Measurements from ENCODE around the gene PLA2G2F. TPM values are rescaled to one million over a fixed set of nuclear protein-coding genes. Genes with fewer than 3 reads are reported as not detected.

PLA2G2F gene
- total RNA-seq, 2 experiments from 2014 or later, result not detected

DNA sequence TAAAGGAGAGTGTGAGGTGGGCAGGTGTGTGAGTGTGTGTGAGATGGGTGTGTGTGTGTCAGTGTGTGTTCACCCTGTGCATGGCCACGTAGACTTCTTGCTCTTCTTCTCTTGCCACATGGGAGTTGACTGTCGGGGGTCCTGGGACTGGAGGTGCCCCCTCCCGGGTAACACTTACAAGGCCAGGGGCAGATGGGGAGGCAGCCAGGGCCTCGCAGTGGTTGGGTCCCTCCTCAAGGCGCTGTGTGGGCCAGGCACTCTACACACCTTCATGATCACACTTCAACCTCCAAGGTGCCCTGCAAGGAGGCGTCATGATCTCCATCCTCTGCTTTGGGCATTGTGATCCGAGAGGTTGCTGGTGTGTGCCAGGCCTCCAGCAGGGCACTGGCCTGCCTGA lies 2.3 kb downstream of the PLA2G2F start:
- no peak overlapping the region for H3K27ac Mint-ChIP-seq
- DNase-seq, result no peak
- ATAC-seq, result no peak
- no peaks in the 10 kb centered on the region for H3K27me3 Mint-ChIP-seq
- H3K9me3 Mint-ChIP-seq (ENCODE audit: low read depth), result no peaks in the 10 kb centered on the region
- no peak overlapping the region for H3K4me3 Mint-ChIP-seq
- no peaks in the 10 kb centered on the region for H3K4me1 Mint-ChIP-seq
- CTCF ChIA-PET, result no interaction called here
- H3K36me3 Mint-ChIP-seq, result no peaks in the 10 kb centered on the region

DNA sequence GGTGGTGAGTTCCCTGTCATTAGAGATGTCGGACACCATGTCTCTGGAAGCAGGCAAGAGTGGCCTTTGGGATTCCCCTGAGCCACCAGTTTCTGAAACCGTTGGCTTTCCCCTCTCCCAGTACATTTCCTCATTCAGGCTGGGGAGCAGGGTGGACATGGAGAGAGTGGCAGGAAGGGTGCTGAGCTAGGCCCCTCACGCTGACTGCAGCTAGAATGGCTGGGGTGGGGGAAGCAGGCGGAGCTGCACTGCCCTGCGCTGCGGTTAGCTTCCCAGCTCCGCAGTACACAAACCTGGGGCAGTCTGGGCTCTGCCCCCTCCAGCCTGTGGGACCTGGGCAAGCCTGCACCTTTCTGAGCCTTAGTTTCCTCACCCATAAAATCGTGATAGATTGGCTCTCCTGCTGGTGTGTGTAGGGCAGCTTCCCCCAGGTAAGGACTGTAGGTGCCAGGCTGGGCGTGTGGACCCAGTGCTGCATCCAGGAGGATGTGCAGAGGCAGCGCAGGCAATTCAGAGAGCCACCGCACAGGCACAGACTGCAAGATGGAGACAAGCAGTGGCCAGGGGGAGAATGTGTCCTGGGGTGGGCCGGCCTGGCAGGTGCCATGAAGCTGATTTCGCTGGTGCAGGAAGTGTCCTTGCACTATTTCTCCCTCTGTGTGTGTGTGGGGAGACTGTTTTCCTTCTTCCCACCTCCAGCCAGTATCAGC lies 3.0 kb downstream of the PLA2G2F start:
- no peak overlapping the region for H3K27ac Mint-ChIP-seq
- H3K4me3 Mint-ChIP-seq, result no peak overlapping the region
- no peaks in the 10 kb centered on the region for H3K9me3 Mint-ChIP-seq (ENCODE audit: low read depth)
- no peaks in the 10 kb centered on the region for H3K4me1 Mint-ChIP-seq
- CTCF ChIA-PET, result no interaction called here
- ATAC-seq, result no peak
- no peak for DNase-seq
- no peaks in the 10 kb centered on the region for H3K27me3 Mint-ChIP-seq
- no peaks in the 10 kb centered on the region for H3K36me3 Mint-ChIP-seq

GRCh38 chr1:20143318-20143717 lies 4.2 kb downstream of the PLA2G2F start:
- H3K4me1 Mint-ChIP-seq, result no peaks in the 10 kb centered on the region

DNA sequence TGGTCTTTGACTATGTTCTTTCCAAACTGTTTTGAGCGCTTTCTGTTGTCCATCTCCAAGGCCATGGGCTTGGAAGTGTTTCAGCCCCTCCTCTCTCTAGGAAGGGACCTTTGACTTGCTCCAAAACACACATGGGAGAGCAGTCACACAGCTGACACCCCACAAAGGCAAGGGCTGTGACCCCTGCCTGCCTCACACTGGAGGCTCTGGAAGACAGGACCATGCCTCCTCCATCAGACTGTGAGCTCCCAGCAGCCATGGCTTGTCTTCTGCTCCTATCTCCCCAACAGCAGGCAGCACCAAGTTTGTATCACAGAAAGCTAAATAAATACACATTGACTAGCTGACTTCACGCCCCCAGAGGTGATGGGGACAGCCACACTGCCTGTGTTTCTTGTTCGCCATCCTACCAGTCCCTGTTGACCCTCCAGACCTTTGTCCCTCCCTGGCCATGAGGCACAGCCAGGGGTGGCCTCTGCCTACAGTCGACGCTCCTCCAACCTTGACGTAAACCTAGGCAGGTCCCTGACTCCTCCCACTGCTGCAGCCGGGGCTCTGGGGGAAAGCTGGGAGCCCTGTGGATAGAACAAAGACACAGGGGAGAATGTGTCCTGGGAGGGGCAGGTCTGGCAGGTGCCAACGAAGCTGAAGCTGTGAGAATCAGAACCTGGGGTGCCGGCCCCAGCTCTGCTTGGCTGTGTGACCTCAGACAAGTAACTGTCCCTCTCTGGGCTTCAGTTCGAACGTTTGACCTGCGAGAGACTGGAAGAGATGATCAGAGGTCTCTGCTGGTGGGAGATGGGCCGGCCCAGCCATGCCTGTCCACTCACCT lies 4.8 kb downstream of the PLA2G2F start:
- Mint-ChIP-seq H3K4me3 (no peak overlapping the region), H3K27ac (no peak overlapping the region), H3K36me3 (no peaks in the 10 kb centered on the region), H3K4me1 (no peaks in the 10 kb centered on the region), H3K27me3 (no peaks in the 10 kb centered on the region), H3K9me3 (ENCODE audit: low read depth) (no peaks in the 10 kb centered on the region)
- ATAC-seq (no peak), DNase-seq (no peak)
- CTCF ChIA-PET, result interaction anchor here (0.8 to 1.4 kb wide), 3 partner anchors 8 to 225 kb away, joined by 3 read pairs; no protein-coding TSS in a partner anchor

More at GRCh38 chr1:20143318-20143717, 4.2 kb downstream of the PLA2G2F start:
- no peak overlapping the region for H3K4me3 Mint-ChIP-seq
- CTCF ChIA-PET, result interaction anchor here (0.8 to 1.1 kb wide), 2 partner anchors 9 to 10 kb away, joined by 3 read pairs; no protein-coding TSS in a partner anchor
- no peak for DNase-seq
- no peak overlapping the region for H3K27ac Mint-ChIP-seq
- no peaks in the 10 kb centered on the region for H3K27me3 Mint-ChIP-seq
- H3K9me3 Mint-ChIP-seq (ENCODE audit: low read depth), result no peaks in the 10 kb centered on the region
- no peak for ATAC-seq
- no peaks in the 10 kb centered on the region for H3K36me3 Mint-ChIP-seq

- H3K4me3 Mint-ChIP-seq, result no peak overlapping the region
- CTCF ChIA-PET, result interaction anchor here (0.8 kb wide), 1 partner anchor 231 kb away, joined by 3 read pairs; no protein-coding TSS in a partner anchor
- no peak overlapping the region for H3K27ac Mint-ChIP-seq
- DNase-seq (no peak), ATAC-seq (no peak)
- no peaks in the 10 kb centered on the region for H3K27me3 Mint-ChIP-seq
- no peaks in the 10 kb centered on the region for H3K9me3 Mint-ChIP-seq (ENCODE audit: low read depth)
- peaks cover 3% of the 10 kb centered on the region for H3K4me1 Mint-ChIP-seq
- H3K36me3 Mint-ChIP-seq, result no peaks in the 10 kb centered on the region
These were observed 8.9 kb downstream of the PLA2G2F start for GRCh38 chr1:20147846-20148570.

DNA sequence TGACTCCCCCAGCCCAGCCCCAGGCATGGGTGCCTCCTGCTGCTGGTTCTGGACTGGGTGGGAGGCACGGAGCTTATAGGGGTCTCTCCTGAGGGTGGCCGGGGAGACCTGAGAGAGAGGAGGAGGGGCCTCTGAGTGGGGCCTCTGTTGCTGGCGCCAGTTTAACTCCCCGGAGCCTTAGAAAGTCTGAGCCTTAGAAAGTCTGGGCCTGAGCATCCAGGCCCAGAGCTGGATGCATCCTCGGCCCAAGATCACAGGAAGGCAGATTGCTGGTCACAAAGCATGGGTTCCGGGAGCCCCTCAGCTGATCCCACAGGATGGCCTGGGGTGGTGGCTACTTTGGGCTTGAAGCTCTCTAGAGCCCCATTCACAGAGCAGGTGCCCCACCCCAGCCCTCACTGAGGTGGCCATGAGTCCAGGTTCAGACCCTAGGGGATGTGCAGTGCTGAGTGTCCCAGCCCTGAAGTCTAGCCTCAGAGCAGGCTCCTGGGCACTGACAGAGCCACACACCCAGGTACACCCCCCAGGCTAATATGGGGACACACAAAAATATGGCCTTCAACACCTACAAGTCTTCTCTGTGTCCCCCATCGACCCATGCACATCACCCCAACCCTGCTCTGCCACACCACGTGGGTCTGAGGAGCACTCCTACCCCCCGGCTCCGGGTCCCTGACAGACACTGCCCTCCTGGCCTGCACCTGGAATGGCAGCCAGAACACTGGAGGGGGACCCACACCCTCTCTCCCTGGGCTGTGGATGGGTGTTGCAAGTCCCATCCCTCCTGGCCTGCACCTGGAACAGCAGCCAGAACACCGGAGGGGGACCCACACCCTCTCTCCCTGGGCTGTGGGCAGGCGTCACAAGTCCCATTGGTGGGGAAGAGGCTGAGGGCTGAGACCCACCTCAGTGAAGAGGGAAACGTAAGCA lies 9.7 kb downstream of the PLA2G2F start:
- DNase-seq (no peak), ATAC-seq (no peak)
- CTCF ChIA-PET, result interaction anchor here (0.8 kb wide), 1 partner anchor 231 kb away, joined by 3 read pairs; no protein-coding TSS in a partner anchor
- Mint-ChIP-seq H3K4me1 (peaks cover 5% of the 10 kb centered on the region), H3K36me3 (no peaks in the 10 kb centered on the region), H3K9me3 (ENCODE audit: low read depth) (no peaks in the 10 kb centered on the region), H3K27ac (no peak overlapping the region), H3K4me3 (no peak overlapping the region), H3K27me3 (no peaks in the 10 kb centered on the region)

GRCh38 chr1:20149601-20150325 lies 10.6 kb downstream of the PLA2G2F start:
- Mint-ChIP-seq H3K4me3 (no peak overlapping the region), H3K27me3 (no peaks in the 10 kb centered on the region), H3K27ac (no peak overlapping the region), H3K4me1 (peaks cover 14% of the 10 kb centered on the region), H3K9me3 (ENCODE audit: low read depth) (no peaks in the 10 kb centered on the region), H3K36me3 (no peaks in the 10 kb centered on the region)
- DNase-seq (no peak), ATAC-seq (no peak)
- CTCF ChIA-PET, result interaction anchor here (1.3 kb wide), 1 partner anchor 232 kb away, joined by 4 read pairs; no protein-coding TSS in a partner anchor

DNA sequence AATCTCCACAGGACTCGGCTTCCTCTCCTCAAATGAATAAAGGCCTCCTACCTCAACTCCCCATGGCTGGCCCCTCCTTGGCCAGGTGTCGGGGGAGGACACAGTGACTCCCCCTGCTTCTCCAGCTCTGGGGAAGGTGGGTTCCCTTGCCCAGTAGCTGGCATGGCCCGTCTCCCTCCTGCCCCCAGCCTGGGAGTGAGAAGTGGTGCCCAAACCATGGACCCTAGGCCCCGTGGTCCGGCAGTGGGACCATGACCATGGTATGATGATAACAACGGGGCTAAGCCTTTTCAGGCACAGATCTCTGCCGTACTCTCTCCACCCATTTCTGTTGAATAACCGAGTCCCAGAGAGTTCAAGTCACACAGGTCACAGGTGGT lies 11.2 kb downstream of the PLA2G2F start:
- H3K27ac Mint-ChIP-seq, result no peak overlapping the region
- ATAC-seq (no peak), DNase-seq (no peak)
- no peaks in the 10 kb centered on the region for H3K9me3 Mint-ChIP-seq (ENCODE audit: low read depth)
- H3K36me3 Mint-ChIP-seq, result no peaks in the 10 kb centered on the region
- no peak overlapping the region for H3K4me3 Mint-ChIP-seq
- CTCF ChIA-PET, result interaction anchor here (1.3 kb wide), 1 partner anchor 232 kb away, joined by 4 read pairs; no protein-coding TSS in a partner anchor
- peaks cover 16% of the 10 kb centered on the region for H3K4me1 Mint-ChIP-seq
- H3K27me3 Mint-ChIP-seq, result no peaks in the 10 kb centered on the region

DNA sequence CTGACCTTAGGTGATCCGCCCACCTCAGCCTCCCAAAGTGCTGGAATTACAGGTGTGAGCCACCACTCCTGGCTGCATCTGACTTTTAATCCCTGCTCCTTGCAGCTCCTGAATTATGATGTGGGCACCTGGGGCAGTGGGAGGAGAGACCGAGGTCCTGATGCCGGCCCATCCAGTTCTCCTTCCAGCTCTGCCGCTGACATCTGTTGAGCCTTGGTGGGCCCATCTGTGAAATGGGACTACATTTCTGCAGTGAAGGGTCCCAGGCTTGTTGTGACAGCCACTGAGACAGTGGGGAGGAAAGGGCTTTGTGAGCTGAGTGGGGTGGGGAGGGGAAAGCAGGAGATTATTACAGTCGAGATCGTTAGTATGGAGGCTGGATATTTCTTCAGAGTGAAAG lies 11.8 kb downstream of the PLA2G2F start:
- Mint-ChIP-seq H3K4me3 (no peak overlapping the region), H3K36me3 (no peaks in the 10 kb centered on the region), H3K27ac (no peak overlapping the region), H3K9me3 (ENCODE audit: low read depth) (no peaks in the 10 kb centered on the region), H3K27me3 (no peaks in the 10 kb centered on the region), H3K4me1 (peaks cover 16% of the 10 kb centered on the region)
- CTCF ChIA-PET, result interaction anchor here (1.3 to 2.8 kb wide), 4 partner anchors 44 to 233 kb away, joined by 4 to 28 read pairs (median 14); no protein-coding TSS in a partner anchor
- DNase-seq (no peak), ATAC-seq (no peak)

DNA sequence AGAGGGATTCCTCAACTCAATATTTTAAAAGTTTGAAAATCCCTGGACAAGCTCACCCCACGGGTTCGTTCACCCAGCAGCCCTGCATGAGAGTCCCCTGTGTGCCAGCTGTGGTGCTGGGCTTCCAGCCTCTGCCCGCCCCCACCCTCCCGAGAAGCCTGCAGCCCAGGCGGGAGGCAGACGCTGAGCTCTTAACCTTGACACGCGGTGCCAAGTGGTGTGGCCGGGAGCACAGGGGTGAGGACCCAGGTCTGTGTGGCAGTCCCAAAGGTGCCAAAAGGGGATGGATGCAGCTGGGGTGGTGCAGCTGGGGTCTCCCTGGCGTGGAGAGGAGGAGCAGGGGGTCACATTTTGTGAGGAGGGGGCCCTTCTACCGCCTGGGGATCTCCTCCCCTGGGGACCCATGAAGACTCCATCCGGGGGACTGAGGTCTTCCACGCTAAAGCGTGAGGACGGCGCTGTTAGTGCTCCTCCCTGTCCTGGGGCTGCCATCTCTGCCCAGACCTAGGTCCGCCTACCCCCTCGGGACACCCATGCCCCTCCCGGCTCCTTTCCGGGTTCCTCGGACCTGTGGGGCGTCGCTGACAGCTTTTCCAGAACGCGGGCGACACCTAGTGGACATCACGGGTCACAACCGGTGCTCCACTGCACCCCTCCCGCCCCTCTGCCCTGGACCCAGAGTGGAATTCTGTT lies 12.9 kb downstream of the PLA2G2F start:
- CTCF ChIA-PET, result interaction anchor here (0.6 to 2.8 kb wide), 23 partner anchors 8 to 490 kb away, joined by 3 to 38 read pairs (median 4); partner anchors contain the start of gene OTUD3
- no peaks in the 10 kb centered on the region for H3K36me3 Mint-ChIP-seq
- H3K4me3 Mint-ChIP-seq, result peak overlapping the region; percentile 54
- no peaks in the 10 kb centered on the region for H3K27me3 Mint-ChIP-seq
- DNase-seq, result peak; percentile 84
- ATAC-seq, result peak; percentile 92
- peak overlapping the region; percentile 51 for H3K27ac Mint-ChIP-seq
- no peaks in the 10 kb centered on the region for H3K9me3 Mint-ChIP-seq (ENCODE audit: low read depth)
- peaks cover 16% of the 10 kb centered on the region for H3K4me1 Mint-ChIP-seq

GRCh38 chr1:20152599-20152930 lies 13.4 kb downstream of the PLA2G2F start:
- Mint-ChIP-seq H3K9me3 (ENCODE audit: low read depth) (no peaks in the 10 kb centered on the region), H3K4me3 (peak overlapping the region; percentile 54), H3K36me3 (no peaks in the 10 kb centered on the region), H3K27me3 (no peaks in the 10 kb centered on the region), H3K4me1 (peaks cover 16% of the 10 kb centered on the region), H3K27ac (no peak overlapping the region)
- ATAC-seq (peak; percentile 24), DNase-seq (no peak)
- CTCF ChIA-PET, result interaction anchor here (0.7 to 2.8 kb wide), 21 partner anchors 9 to 491 kb away, joined by 3 to 38 read pairs (median 4); partner anchors contain the start of gene OTUD3

All from activated CD8-positive, alpha-beta memory T cell treated with anti-CD3 and anti-CD28 coated beads, Interleukin-2, amount 10 ng/mL, durations not matched to agents 7 days and 5 days (primary cell).